Activated CD4-positive, alpha-beta T cell treated with anti-CD3 and anti-CD28 coated beads, Interleukin-2, amount 10 ng/mL, durations not matched to agents 24 days and 14 days (primary cell): ENCODE measurements around the gene PML. TPM values are rescaled to one million over a fixed set of nuclear protein-coding genes. Genes with fewer than 3 reads are reported as not detected.
"Not testable (repeated sequence)": the region's sequence is repeated elsewhere in the genome, so short reads cannot be mapped to it uniquely, and the experiment has no call there.

Experiments
- DNase-seq: peaks from one replicate; pipeline ENCODE4 v3.0.0; 2022
- H3K27ac Mint-ChIP-seq: one replicate; pipeline ENCODE4 v1.8.0; 2022; ENCODE audit warnings: mild to moderate bottlenecking, mixed read lengths
- H3K27me3 Mint-ChIP-seq: one replicate; pipeline ENCODE4 v1.8.0; 2022; ENCODE audit warnings: mixed read lengths
- H3K36me3 Mint-ChIP-seq: one replicate; pipeline ENCODE4 v1.8.0; 2022; ENCODE audit warnings: low read depth, mild to moderate bottlenecking, mixed read lengths
- H3K4me1 Mint-ChIP-seq: one replicate; pipeline ENCODE4 v1.8.0; 2021; ENCODE audit warnings: mixed read lengths
- H3K4me3 Mint-ChIP-seq: one replicate; pipeline ENCODE4 v1.8.0; 2022; ENCODE audit warnings: mild to moderate bottlenecking, moderate library complexity, mixed read lengths
- H3K9me3 Mint-ChIP-seq: one replicate; pipeline ENCODE4 v1.8.0; 2021; ENCODE audit warnings: mixed read lengths
- intact Hi-C: fragments of 100-400 bp; cut with micrococcal nuclease; formaldehyde crosslinking; loops from one replicate; pipeline ENCODE4 v1.15.1; 2023
- total RNA-seq: library from RNA; stranded (reverse); gene quantifications from 2 replicates; pipeline ENCODE4 v1.2.3, GENCODE V29; 2022

The PML gene
- total RNA-seq, 1 donor from 2014 or later, result 61.3 TPM

DNA sequence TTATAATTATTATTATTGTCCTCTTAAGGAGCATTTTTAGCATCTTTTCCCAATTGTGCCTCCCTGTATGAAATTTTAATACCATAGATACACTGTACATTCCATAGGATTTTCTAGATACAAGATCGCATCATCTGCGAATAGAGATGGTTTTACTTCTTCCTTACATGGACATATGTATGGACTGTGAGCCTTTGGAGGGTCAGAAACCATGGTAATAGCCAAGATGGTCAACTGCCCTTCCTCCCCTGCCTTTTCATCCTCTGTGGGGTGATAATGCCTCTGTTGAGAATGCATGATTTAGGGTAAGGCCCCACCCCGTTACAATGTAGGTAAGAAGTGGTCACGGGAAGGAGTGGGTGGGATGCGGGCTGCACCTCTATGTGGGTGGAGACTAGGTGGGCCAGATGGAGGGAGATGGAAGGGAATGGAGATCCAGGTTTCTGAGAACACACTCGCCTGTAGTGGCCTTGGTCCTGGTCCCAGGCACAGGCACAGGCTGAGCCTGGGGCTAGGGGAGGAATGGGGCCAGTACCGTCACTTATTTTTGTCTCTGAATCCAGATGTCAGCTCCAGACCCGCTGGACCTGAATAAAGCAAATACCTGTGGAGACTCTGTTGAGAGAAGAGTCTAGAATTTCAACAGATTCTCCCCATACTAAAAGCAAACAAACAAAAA is 56.2 kb downstream of the PML start:
- H3K36me3 Mint-ChIP-seq, result no peaks in the 10 kb centered on the region
- intact Hi-C loops, result no loop called here
- no peaks in the 10 kb centered on the region for H3K27me3 Mint-ChIP-seq
- H3K27ac Mint-ChIP-seq, result no peak overlapping the region
- no peaks in the 10 kb centered on the region for H3K9me3 Mint-ChIP-seq
- no peak overlapping the region for H3K4me3 Mint-ChIP-seq
- DNase-seq, result no peak
- H3K4me1 Mint-ChIP-seq, result peaks cover 9% of the 10 kb centered on the region

DNA sequence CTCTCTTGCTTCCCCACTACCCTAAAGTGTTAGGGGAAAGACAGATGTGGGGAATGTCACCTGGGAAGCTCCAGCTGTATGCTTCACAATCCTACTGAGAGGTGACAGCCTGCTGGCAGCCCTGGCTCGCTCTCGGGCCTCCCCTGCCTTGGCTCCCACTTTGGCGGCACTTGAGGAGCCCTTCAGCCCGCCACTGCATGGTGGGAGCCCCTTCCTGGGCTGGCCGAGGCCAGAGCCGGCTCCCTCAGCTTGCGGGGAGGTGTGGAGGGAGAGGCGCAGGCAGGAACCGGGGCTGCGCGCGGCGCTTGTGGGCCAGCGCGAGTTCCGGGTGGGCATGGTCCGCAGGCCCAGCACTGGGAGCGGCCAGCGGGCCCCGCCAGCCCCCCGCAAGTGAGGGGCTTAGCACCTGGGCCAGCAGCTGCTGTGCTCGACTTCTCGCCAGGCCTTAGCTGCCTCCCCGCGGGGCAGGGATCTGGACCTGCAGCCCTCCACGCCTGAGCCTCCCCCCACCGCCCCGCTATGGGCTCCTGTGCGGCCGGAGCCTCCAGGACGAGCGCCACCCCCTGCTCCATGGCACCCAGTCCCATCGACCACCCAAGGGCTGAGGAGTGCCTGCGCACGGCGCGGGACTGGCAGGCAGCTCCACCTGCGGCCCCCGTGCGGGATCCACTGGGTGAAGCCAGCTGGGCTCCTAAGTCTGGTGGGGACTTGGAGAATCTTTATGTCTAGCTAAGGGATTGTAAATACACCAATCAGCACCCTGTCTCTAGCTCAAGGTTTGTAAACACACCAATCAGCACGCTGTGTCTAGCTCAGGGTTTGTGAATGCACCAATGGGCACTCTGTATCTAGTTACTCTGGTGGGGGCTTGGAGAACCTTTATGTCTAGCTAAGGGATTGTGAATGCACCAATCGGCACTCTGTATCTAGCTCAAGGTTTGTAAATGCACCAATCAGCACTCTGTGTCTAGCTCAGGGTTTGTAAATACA is 58.0 kb downstream of the PML start:
- DNase-seq, intact Hi-C loops, H3K9me3 Mint-ChIP-seq, H3K27me3 Mint-ChIP-seq, H3K36me3 Mint-ChIP-seq, H3K27ac Mint-ChIP-seq, H3K4me3 Mint-ChIP-seq, H3K4me1 Mint-ChIP-seq: not testable (repeated sequence)

DNA sequence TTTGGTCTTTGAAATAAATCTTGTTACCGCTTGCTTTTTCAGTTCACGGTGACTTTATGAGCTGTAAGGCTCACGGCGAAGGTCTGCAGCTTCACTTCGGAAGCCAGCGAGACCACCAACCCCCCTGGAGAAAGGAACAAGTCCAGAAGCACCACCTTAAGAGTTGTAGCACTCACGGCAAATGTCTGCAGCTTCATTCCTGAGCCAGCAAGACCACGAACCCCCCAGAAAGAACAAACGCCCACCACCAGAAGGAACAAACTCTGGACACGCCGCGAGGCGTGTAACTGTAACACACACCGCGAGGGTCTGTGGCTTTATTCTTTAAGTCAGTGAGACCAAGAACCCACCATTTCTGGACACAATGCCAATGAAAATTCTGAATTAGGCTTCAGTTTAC is 59.0 kb downstream of the PML start:
- H3K27me3 Mint-ChIP-seq, result no peaks in the 10 kb centered on the region
- no peak overlapping the region for H3K4me3 Mint-ChIP-seq
- H3K9me3 Mint-ChIP-seq, result no peaks in the 10 kb centered on the region
- DNase-seq, result no peak
- peaks cover 4% of the 10 kb centered on the region for H3K4me1 Mint-ChIP-seq
- H3K27ac Mint-ChIP-seq, result no peak overlapping the region
- intact Hi-C loops, result no loop called here
- peaks cover 2% of the 10 kb centered on the region for H3K36me3 Mint-ChIP-seq

DNA sequence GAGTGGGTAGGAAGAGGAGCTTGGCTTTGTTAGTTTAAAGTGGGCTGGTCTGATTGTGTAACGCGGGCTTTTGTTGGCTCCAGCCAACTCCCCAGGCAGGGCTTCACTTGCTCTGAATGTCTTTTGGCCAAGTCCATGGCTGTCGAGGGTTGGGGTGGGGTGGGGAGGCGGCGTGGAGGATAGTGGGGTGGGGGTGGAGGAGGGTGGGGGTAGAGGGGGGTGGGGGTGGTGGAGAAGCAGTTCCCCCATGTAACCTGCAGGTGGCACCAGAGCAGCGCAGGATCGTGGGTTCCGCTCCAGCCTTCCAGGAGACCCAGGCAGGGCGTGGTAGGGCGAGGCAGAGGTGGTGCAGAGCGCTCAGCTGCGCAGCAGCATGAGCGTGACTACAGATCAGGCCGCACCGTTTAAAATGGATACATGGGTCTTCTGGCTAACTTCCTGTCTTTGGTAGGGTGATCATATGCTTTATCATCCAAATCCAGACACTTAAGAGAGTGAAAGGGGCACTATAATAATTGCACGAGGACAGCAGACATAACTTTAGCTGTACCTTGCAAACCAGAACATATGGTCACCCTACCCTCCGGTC is 59.5 kb downstream of the PML start:
- H3K36me3 Mint-ChIP-seq, result peaks cover 2% of the 10 kb centered on the region
- intact Hi-C loops, result no loop called here
- DNase-seq, result peak; percentile 90
- no peaks in the 10 kb centered on the region for H3K27me3 Mint-ChIP-seq
- H3K9me3 Mint-ChIP-seq, result no peaks in the 10 kb centered on the region
- H3K27ac Mint-ChIP-seq, result no peak overlapping the region
- peaks cover 4% of the 10 kb centered on the region for H3K4me1 Mint-ChIP-seq
- peak overlapping the region; percentile 23 for H3K4me3 Mint-ChIP-seq

DNA sequence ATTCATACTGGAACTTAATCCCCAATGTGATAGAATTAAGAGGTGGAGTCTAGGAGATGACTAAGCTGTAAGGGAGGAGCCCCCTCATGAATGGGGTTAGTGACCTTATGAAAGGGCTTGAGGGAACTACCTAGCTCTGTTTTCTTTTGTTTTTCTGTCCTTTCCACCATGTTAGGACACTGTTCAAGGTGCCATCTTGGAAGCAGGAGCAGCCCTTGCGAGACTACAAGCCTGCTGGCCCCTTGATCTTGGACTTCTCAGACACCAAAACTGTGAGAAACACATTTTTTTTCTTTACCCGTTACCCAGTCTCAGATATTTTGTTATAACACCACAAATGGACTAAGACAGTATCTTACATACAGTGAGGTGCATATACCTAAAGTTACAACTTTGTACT is 61.3 kb downstream of the PML start:
- H3K9me3 Mint-ChIP-seq, result no peaks in the 10 kb centered on the region

DNA sequence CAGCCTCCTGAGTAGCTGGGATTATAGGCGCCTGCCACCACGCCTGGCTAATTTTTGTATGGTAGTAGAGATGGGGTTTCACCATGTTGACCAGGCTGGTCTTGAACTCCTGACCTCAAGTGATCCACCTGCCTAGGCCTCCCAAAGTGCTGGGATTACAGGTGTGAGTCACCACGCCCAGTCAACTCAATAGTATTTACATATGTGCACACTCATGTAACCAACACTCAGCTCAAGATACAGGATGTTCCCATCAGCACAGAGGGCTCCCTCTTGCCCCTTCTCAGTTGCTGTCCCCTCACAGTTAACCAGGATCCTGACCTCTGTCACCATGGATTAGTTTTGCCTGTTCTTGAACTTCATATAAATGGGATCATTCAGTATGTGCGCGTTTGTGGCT is 61.8 kb downstream of the PML start:
- DNase-seq, H3K36me3 Mint-ChIP-seq, H3K27ac Mint-ChIP-seq: not testable (repeated sequence)

More for the DNA sequence above, 61.3 kb downstream of the PML start:
- peaks cover 14% of the 10 kb centered on the region for H3K4me1 Mint-ChIP-seq
- H3K27ac Mint-ChIP-seq, result no peak overlapping the region
- H3K36me3 Mint-ChIP-seq, result peaks cover 2% of the 10 kb centered on the region
- no peak for DNase-seq
- H3K27me3 Mint-ChIP-seq, result no peaks in the 10 kb centered on the region
- H3K4me3 Mint-ChIP-seq, result no peak overlapping the region
- intact Hi-C loops, result no loop called here

DNA sequence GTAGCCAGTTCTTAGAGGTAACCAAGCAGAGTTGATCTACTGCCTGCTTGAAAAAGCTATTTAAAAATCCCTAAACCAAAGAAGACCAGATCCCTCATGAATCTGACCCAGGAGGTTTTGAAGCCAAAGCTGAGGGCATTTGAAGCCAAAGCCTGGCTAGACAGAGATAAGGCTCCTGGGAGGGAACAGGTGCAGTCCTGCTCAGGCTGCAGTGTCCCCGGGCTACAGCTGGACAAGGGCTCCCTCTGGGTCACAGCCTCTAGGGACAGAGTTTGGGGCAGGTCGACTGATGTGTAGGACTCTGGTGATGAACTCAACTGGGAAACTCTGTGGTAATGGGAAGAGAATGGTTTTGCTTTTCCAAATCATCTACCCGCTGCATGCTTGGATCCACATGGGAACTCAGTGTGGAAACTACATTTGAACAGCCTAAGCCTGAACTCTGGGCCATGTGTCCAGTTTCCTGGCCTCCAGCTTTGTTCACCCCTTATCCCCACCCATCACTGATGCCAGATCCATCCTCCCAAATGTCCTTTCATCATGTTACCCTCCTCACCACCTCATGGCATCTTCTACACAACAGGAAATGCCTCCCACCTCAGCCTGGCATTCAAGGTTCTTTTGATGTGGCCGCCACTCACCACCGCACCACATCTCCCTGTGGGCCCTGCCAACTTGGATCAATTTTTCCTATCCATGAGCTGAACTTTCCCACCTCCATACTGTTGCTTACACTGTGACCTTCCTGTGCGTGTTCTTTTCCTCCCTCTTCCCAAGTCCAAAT is 64.7 kb downstream of the PML start:
- DNase-seq, H3K9me3 Mint-ChIP-seq, intact Hi-C loops, H3K27me3 Mint-ChIP-seq, H3K36me3 Mint-ChIP-seq, H3K4me3 Mint-ChIP-seq: not testable (repeated sequence)
- peak overlapping the region; percentile 39 for H3K27ac Mint-ChIP-seq
- peaks cover 13% of the 10 kb centered on the region for H3K4me1 Mint-ChIP-seq

More for the DNA sequence above, 61.8 kb downstream of the PML start:
- H3K27me3 Mint-ChIP-seq, H3K4me3 Mint-ChIP-seq, intact Hi-C loops, H3K9me3 Mint-ChIP-seq: not testable (repeated sequence)
- peaks cover 16% of the 10 kb centered on the region for H3K4me1 Mint-ChIP-seq

DNA sequence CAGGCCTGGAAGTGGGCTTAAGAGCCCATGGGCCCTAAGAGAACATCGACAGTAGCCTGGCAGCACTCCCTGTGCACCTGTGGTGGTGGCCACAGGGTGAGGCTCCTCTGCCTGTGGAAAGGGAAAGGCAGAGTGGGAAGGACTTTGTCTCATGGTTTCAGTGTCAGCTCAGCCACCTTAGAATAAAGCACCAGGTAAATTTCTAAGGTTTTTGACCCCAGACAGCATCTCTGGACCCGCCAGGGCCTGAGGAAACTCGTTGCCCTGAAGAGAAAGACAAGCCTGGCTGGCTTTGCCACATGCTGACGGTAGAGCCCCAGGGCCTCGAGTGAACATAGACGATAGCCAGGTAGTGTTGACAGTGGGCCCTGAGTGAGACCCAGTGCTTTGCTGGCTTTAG is 65.7 kb downstream of the PML start:
- no peak overlapping the region for H3K4me3 Mint-ChIP-seq
- H3K27ac Mint-ChIP-seq, result no peak overlapping the region
- H3K4me1 Mint-ChIP-seq, result peaks cover 11% of the 10 kb centered on the region
- H3K9me3 Mint-ChIP-seq, result no peaks in the 10 kb centered on the region
- H3K27me3 Mint-ChIP-seq, result peaks cover 2% of the 10 kb centered on the region
- intact Hi-C loops, result no loop called here
- no peak for DNase-seq
- H3K36me3 Mint-ChIP-seq, result peaks cover 2% of the 10 kb centered on the region

DNA sequence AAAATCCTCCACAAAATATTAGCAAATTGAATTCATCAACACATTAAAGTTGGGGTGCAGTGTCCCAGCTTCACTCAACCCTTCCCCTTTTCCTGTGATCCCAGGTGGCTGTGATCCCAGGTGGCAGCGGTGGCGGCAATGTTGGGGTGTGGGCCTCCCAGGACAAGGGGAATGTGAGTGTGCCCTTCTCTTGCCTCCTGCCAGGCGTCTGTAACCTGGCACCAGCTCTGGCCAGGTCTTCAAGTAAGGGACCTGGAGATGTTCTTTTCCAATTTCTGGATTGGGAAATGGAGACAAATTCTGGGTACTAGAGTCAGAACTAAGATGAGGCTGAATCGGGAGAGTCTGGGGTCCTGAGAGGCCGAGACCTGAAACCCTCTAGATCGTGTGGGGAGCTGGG is 67.7 kb downstream of the PML start:
- Mint-ChIP-seq H3K27ac (no peak overlapping the region), H3K9me3 (no peaks in the 10 kb centered on the region), H3K4me3 (no peak overlapping the region), H3K27me3 (peaks cover 2% of the 10 kb centered on the region), H3K36me3 (peaks cover under 1% of the 10 kb centered on the region), H3K4me1 (peaks cover 11% of the 10 kb centered on the region)
- intact Hi-C loops, result no loop called here
- no peak for DNase-seq

DNA sequence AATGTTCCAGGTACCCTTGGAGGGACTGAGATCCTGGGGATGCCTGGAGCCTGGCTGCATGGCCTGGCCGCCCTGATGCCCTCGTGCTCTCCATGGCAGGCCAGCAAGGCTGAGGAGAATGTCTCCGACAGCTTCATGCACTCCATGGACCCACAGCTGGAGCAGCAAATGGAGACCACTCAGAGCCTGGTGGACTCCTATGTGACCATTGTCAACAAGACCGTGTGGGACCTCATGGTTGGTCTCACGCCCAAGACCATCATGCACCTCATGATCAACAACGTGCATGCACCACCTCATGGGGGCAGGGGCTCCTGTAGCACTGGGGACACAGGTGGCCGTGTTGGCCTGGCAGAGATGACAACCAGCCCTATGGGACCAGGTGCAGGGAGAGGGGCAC is 68.2 kb downstream of the PML start:
- Mint-ChIP-seq H3K27me3 (peaks cover 2% of the 10 kb centered on the region), H3K9me3 (no peaks in the 10 kb centered on the region), H3K27ac (no peak overlapping the region), H3K4me1 (peaks cover 11% of the 10 kb centered on the region), H3K36me3 (no peaks in the 10 kb centered on the region), H3K4me3 (no peak overlapping the region)
- DNase-seq, result no peak
- intact Hi-C loops, result no loop called here

DNA sequence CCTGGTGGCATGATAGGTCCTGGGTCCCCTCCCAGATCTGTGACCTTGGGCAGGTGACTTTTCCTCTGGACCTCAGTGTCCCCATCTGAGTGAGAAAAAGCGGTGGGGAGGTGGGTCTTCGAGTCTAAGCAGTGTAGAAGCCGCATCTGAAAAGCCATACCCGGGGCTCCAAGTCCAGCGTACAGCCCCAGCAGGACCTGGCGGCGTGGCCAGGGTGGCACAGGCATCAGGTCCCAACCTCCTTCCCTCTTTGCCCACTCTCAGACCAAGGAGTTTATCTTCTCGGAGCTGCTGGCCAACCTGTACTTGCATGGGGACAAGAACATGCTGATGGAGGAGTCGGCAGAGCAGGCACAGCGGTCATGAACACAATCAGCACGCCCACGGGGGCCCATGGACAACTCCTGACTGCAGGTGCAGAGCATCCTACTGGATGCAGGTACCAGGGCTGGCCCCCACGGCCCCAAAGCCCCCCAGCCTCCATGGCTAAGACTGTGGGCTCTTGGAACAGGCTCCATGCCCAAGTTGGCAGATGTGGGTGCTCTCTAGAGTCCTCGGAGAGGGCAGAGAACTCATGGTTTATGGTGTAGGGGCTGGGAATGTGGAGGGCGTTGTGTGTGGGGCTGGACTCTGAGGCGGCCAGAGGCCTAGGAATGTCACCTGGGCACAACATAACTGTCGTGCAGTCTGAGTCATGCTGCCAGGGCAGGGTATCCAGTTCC is 69.1 kb downstream of the PML start:
- H3K36me3 Mint-ChIP-seq, H3K27me3 Mint-ChIP-seq, H3K27ac Mint-ChIP-seq, intact Hi-C loops, DNase-seq, H3K4me3 Mint-ChIP-seq, H3K9me3 Mint-ChIP-seq: not testable (repeated sequence)
- peaks cover 11% of the 10 kb centered on the region for H3K4me1 Mint-ChIP-seq

DNA sequence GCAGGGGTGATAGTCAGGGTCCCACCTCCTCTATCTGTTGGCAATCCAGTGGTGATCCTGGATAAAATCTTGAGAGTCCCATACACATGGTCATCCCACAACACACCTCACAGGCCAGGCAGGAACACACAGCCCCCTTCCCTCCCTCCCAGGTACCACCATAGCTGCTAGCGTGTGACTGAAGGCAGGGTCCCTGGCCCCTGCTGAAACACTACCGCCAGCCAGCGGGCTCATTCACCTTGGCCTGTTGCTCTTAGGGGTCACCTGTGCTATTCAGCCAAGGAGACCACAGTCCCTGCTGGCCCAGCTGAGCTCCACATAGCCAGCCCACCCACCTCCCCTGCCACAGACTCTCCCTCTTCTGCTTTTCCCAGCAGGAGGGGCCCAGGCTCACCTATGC is 69.7 kb downstream of the PML start:
- H3K9me3 Mint-ChIP-seq, H3K27me3 Mint-ChIP-seq, intact Hi-C loops, H3K36me3 Mint-ChIP-seq, H3K27ac Mint-ChIP-seq, DNase-seq, H3K4me3 Mint-ChIP-seq: not testable (repeated sequence)
- peaks cover 11% of the 10 kb centered on the region for H3K4me1 Mint-ChIP-seq

DNA sequence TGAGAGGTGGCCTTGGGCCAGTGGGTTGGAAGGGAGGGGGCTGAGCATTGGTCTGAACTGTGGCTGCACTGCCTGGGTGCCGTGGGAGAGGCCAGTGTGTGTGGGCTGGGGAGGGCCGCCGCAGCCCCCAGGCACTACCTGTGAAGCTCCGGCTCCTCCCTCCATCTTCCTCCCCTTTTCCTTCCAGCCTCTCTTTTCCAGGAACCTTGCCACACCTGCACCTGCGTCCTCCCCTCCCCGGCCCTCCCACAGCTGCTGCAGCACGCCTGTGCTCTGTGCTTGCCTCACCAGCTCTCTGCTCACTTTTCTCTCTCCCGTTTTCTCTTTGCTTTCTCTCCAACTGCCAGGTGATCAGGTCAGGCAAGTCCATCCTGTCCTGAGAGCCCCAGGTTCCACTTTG is 70.3 kb downstream of the PML start:
- H3K27me3 Mint-ChIP-seq, H3K4me3 Mint-ChIP-seq, DNase-seq, intact Hi-C loops, H3K27ac Mint-ChIP-seq, H3K4me1 Mint-ChIP-seq, H3K9me3 Mint-ChIP-seq, H3K36me3 Mint-ChIP-seq: not testable (repeated sequence)
